NCI-H748 treated with DMSO at 0.1 percent for 48 hours (cell line): ENCODE results near the gene ZNF485.
"Not testable (repeated sequence)": the region's sequence is repeated elsewhere in the genome, so short reads cannot be mapped to it uniquely, and the experiment has no call there.

ENCODE experiments used
- DNase-seq: peaks from one replicate; lab custom pipeline; 2025; lab: John Stamatoyannopoulos, UW

ZNF485 gene

GRCh38 chr10:43605850-43606322 is 352 bp upstream of the ZNF485 start:
- no peak for DNase-seq

- no peak for DNase-seq
Observed at GRCh38 chr10:43607199-43607573, 948 bp downstream of the ZNF485 start.

GRCh38 chr10:43610636-43611035 is 4.4 kb downstream of the ZNF485 start:
- no peak for DNase-seq

DNA sequence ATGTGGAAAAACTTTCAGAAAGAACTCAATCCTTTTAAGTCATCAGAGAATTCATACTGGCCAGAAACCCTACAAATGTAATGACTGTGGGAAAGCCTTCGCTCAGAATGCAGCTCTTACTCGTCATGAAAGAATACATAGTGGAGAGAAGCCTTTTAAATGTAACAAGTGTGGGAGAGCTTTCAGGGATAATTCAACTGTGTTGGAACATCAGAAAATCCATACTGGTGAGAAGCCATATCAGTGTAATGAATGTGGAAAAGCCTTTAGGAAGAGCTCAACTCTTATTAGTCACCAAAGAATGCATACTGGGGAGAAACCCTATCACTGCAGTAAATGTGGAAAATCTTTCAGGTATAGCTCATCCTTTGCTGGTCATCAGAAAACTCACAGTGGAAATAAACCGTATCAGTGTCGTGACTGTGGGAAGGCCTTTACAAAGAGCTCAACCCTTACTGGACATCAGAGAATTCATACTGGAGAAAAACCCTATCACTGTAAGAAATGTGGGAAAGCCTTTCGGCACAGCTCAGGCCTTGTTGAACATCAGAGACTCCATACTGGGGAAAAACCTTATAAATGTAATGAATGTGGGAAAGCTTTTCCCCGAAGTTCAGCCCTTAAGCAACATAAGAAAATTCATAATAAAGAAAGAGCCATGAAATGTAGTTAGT is 10.6 kb downstream of the ZNF485 start:
- no peak for DNase-seq

DNA sequence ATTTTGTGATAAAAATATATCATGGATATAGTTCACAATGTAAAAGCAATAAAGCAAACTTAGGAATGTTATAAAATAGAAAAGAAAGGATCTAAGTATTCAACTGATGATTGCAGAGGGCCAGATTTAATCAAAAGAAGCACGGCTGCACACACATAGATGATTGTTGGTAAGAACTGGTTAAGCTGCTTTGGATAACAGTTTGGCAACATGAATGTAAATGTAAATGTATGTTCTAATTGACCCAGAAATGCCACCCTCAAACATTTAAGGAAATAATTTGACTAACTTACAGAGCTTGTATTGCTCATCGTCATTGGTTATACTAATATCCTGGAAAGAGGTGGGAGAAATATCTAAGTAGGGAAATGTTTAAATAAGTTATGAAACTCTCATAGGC is 13.1 kb downstream of the ZNF485 start:
- DNase-seq = no peak

GRCh38 chr10:43622038-43622437 is 15.8 kb downstream of the ZNF485 start:
- no peak for DNase-seq

DNA sequence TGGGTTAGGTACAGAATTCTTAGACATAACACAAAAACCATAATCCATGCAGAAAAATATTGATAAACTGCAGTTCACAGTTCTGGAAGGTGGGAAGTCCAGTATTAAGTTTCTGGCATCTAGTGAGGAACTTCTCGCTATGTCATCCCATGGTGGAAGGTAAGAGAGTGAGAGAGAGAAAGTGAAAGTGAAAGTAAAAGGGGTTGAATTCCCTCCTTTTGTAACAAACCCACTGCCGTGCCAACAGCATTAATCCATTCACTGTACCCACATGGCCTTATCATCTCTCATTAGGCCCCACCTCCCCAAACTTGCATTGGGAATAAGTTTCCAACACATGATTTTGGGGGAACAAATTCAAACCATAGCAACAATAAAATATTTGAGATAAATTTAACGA is 17.1 kb downstream of the ZNF485 start:
- DNase-seq = no peak

DNA sequence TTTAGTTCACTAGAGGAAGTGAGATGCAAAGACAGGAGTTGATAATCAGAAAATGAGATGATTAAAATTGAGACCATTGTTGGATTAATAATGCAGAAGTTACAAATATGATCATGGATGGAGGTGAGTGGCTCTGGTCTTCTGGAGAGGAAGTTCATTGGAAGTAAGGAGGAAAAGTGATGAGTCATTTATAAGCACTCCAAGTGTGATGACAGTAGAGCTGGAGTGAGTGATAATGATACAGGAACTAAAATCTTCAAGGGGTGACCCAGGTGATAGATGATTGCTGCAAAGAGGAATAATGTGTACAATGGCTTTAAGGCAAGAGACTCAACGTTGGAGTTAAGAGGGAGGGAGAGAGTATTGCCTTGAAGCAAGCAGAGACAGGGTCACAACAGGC is 21.7 kb downstream of the ZNF485 start:
- DNase-seq = no peak

DNA sequence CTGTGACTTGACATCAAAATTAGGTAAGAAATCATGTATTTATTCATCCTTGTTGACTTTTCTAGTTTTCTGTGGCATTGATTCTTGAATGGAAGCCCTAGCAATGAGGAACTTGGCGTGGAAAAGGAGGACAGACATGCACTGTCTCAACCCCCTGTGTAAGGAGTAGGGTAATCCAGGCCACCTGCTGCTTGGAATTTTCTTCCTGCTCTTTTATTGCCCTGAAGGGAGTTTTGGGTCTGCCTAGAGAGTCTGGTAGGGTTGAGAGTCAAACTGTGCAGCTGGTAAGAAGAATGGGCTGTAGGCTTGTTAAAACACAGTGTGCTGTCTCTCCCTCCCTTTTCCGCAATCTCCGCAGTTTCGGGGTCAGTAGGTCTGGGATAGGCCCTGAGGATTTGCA is 22.7 kb downstream of the ZNF485 start:
- DNase-seq = no peak

DNA sequence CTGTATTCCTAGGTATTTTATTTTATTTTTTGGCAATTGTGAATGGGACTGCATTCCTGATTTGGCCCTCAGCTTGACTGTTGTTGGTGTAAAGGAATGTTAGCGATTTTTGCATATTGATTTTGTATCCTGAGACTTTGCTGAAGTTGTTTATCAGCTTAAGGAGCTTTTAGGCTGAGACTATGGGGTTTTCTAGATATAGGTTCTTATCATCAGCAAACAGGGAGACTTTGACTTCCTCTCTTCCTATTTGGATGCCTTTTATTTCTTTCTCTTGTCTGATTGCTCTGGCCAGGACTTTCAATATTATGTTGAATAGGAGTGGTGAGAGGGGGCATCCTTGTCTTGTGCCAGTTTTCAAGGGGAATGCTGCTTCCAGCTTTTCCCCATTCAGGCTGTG is 29.6 kb downstream of the ZNF485 start:
- not testable (repeated sequence) for DNase-seq

GRCh38 chr10:43640603-43641002 is 34.4 kb downstream of the ZNF485 start:
- no peak for DNase-seq

DNA sequence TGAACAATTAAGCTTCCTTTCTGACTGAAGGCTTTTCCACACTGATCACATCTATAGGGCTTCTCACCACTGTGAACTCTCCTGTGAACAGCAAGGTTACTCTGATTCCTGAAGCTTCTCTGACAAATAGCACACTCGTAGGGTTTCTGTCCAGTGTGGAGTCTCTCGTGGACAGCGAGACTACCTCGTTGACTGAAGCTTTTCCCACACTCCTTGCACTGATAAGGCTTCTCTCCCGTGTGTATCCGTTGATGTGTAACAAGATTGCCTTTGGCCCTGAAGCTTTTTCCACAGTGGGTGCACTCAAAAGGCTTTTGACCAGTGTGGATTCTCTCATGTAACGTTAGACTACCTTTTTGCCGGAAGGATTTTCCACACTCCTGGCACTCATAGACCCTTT is 38.0 kb downstream of the ZNF485 start:
- DNase-seq = no peak

GRCh38 chr10:43645866-43646265 is 39.6 kb downstream of the ZNF485 start:
- DNase-seq = no peak

DNA sequence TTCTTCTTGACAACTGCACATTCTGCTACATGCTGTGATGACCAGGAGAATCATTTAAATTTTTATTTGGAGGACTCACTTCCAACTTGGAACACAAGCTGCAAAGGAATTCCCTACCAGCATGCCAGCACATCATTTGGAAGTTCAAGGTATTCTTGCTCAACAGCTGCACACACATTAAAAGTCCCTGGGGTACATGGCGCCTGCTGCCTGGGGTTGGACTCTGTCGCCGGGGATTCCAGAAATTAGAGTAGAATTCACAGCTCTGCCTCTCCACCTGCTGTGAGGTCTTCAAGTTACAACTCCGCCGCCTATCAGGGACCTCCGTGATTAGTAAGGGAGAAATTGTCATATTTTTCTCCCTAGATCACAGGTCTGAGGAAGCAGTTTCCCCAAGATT is 41.3 kb downstream of the ZNF485 start:
- DNase-seq = no peak

GRCh38 chr10:43648095-43648397 is 41.8 kb downstream of the ZNF485 start:
- DNase-seq = no peak

DNA sequence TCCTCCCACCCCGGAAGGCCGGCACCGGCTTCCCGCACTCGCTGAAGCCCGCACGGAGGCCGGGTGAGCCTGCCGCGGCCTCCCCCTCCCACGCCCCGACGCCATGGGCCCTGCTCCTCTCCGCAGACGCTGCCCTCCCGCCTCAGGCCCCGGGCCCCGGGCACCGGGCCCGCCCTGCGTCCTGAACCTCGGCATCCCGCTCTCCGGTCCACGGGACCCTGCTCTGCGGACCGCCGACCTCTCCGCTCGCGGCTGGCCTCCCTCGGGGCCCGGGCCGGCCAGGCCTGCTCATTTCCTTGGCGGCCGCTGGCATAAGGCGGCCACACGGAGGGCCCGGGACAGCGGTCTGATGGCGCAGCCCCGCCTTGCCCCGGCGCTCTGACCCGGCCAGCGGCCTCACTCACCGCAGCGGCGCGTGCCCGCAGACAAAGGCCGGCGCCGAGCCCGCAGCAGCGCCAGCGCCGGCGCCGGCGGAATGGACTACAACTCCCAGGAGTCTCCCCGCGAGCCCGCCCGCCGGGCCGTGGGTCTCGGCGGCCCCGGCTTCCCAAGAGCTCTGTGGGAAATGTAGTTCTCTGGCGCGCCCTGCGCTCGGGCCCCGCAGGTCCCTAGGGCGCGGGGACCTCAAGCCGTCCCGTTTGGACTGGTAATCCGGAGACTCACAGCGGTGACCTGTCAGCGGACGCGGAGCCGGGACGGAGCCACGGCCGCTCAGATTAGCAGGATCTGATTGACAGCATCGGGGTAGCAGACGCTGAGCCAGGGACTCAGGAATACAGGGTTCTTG is 42.4 kb downstream of the ZNF485 start, which contains the start of gene ZNF32:
Gene ZNF32 (minus strand): TSS at position 484 of the 787 bp plus-strand sequence. CDS start 2,748 bp downstream, outside the sequence.
- DNase-seq = peak; percentile 41

DNA sequence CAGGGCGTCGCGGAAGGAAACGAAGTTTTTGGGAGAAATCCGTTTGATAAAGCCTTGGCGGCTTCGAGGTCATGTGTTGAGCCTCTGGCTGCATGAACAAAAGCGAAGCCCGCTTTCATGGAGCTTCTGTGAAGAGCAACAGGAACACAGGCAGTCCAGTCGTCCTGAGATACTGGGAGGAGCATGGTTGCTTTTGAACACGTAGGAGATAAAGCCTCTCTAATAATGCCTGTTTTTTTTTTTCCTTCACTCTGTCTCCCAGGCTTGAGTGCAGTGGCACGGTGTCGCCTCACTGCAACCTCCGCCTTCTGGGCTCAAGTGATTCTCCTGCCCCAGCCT is 42.9 kb downstream of the ZNF485 start:
- no peak for DNase-seq

DNA sequence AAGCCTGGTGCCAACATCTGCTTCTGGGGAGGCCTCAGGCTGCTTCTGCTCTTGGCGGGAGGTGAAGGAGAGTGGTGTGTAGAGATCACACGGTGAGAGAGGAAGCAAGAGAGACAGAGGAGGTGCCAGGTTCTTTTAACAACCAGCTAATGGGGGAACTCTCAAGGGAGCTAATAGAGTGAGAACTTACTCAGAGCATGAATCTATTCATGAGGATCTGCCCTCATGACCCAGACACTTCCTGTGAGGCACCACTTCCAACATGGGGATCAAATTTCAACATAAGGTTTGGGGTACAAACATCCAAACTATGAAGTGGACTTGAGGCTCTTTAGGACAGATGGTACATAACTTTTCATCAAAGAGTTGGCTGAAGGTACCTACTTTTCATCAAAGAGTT is 47.5 kb downstream of the ZNF485 start:
- DNase-seq = no peak

DNA sequence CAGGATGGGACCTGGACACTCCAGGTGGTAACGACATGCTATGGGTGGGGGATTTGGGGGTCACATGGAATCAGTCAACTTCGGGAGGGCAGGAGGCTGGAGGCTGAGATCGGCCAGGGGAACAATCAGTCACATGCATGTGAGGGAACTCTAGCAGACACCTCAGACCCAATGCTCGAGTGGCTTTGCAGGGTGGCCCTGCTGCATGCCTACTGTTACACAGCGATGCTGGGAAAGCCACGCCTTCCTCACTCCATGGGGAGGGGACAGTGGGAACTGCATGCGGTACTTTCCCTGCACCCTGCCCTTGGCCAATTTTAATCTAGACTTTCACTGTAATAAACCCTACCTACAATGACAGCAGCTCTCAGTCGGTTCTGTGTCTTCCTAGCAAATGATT is 49.1 kb downstream of the ZNF485 start:
- no peak for DNase-seq

DNA sequence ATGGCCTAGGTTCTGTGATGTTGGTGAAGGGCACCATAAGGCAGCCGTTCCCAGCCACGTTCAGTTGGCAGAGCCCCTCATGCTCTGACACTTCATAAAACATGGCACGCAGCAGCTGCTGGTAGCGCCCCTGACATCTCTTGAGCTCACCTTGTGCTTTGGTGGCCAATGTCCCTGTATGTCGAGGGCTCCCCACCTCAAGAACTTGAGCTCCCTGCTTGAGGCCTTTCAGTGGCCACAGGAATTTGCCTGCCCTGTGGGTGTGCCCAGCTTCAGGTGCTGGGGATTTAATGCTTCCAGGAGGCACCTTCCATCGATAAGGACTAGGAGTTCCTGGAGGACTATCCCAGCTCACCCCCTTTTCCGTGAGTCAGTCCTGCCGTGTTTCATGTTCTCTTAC is 52.0 kb downstream of the ZNF485 start:
- no peak for DNase-seq

DNA sequence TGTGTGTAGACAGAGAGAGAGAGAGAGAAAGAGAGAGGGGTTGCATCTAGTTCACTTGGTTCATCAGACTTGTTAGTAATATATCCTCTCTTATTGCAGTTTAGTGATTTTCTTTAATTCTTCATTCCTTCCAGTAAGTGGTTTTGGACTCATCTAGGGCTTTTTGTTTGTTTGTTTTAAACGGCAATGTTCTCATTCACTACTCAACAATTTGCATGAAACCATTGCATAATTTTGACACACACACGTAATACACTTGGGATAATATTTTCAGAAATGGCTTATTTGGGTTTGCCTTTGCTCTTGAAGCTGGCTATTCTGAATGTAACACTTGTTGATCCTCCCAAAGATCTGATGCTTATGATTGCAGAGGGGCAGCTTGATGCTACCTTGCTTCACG is 58.8 kb downstream of the ZNF485 start:
- no peak for DNase-seq

- DNase-seq = no peak
Observed at GRCh38 chr10:43666552-43666951, 60.3 kb downstream of the ZNF485 start.

DNA sequence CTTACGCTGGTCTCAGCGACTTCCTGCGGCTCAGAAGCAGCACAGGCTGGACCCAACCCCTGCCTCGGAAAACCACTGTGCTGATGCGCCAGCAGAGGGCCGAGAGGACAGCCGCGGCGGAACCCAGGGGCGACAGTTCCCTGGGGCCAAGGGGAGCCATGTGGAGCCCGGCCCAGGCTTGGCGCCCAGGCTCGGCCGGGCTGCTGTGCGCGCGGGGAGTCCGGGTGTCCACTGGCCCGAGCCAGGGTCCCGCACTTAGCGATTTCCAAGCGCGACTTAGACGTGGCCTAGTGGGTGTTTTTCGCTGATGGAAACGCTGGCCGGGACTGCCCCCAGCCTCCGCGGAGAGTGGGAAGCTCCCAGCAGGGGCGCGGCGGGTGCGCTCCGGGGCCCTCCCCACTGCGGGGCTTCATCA is 61.1 kb downstream of the ZNF485 start:
- no peak for DNase-seq
